IMR-90 (cell line): ENCODE measurements around the gene BCL2. TPM values are rescaled to one million over a fixed set of nuclear protein-coding genes. Genes with fewer than 3 reads are reported as not detected.

Experiments used
- ATAC-seq: fragments of 200-7000 bp; cut with Tn5 transposase; 2 replicates; pipeline ENCODE4 v1.9.1; 2020; ENCODE audit warnings: low read depth, mild to moderate bottlenecking, moderate library complexity
- BruUV-seq: library from RNA; stranded (reverse); fragments of 400-500 nt; replicated peaks from 2 replicates; lab custom pipeline; 2021; lab: Mats Ljungman, UMichigan
- CTCF ChIA-PET: fragments of 300-600 bp; formaldehyde crosslinking; extraction: SDS; loops from one replicate; lab custom pipeline; 2021; ENCODE audit warnings: antibody characterized with exemption; lab: Yijun Ruan, JAX
- POLR2A ChIA-PET: fragments of 300-600 bp; sonication (Branson Sonifier 250); formaldehyde crosslinking; loops from one replicate; lab custom pipeline; 2022; ENCODE audit warnings: antibody characterized with exemption; ENCODE audit not compliant: unreplicated experiment; lab: Charles Lee
- DNase-seq: peaks from one replicate; pipeline ENCODE4 v3.0.0; 2013
- H2AFZ ChIP-seq: replicated peaks from 2 replicates; pipeline ENCODE3; 2013; ENCODE audit warnings: low read length, mild to moderate bottlenecking; ENCODE audit not compliant: poor library complexity
- H2AK5ac ChIP-seq: 2 replicates; pipeline ENCODE4 v1.6.1; 2013; ENCODE audit warnings: low read depth, low read length, inconsistent platforms
- H2AK9ac ChIP-seq: replicated peaks from 2 replicates; pipeline ENCODE3; 2013; ENCODE audit warnings: mild to moderate bottlenecking, low read depth, low read length, moderate library complexity; ENCODE audit not compliant: poor library complexity
- H2BK120ac ChIP-seq: 2 replicates; pipeline ENCODE4 v1.6.1; 2013; ENCODE audit warnings: low read depth, low read length, inconsistent platforms
- H2BK15ac ChIP-seq: 3 replicates; pipeline ENCODE4 v1.6.1; 2013; ENCODE audit warnings: low read depth, low read length, inconsistent platforms
- H2BK20ac ChIP-seq: 2 replicates; pipeline ENCODE4 v1.6.1; 2013; ENCODE audit warnings: low read depth, mild to moderate bottlenecking, inconsistent platforms, low read length, moderate library complexity
- H2BK5ac ChIP-seq: 2 replicates; pipeline ENCODE4 v1.6.1; 2013; ENCODE audit warnings: mild to moderate bottlenecking, low read depth, low read length, inconsistent platforms; ENCODE audit not compliant: poor library complexity, severe bottlenecking
- H3K14ac ChIP-seq: replicated peaks from 2 replicates; pipeline ENCODE4 v1.6.1; 2013; ENCODE audit warnings: low read depth, low read length, inconsistent platforms
- H3K18ac ChIP-seq: 2 replicates; pipeline ENCODE4 v1.6.1; 2013; ENCODE audit warnings: low read depth, low read length, control low read depth
- H3K23ac ChIP-seq: 2 replicates; pipeline ENCODE4 v1.6.1; 2013; ENCODE audit warnings: low read depth, low read length, inconsistent platforms
- H3K27ac ChIP-seq: 2 replicates; pipeline ENCODE4 v1.5.1; 2013; ENCODE audit warnings: mild to moderate bottlenecking, control low read depth, low read length; ENCODE audit not compliant: insufficient read depth
- H3K27me3 ChIP-seq: 2 replicates; pipeline ENCODE4 v1.6.1; 2013; ENCODE audit warnings: low read length; ENCODE audit not compliant: control insufficient read depth, insufficient read depth
- H3K36me3 ChIP-seq: 2 replicates; pipeline ENCODE4 v1.6.1; 2013; ENCODE audit warnings: low read length, mixed read lengths; ENCODE audit not compliant: control insufficient read depth, insufficient read depth
- H3K4ac ChIP-seq: 2 replicates; pipeline ENCODE4 v1.6.1; 2013; ENCODE audit warnings: low read depth, low read length, inconsistent platforms
- H3K4me1 ChIP-seq: 2 replicates; pipeline ENCODE4 v1.6.1; 2013; ENCODE audit warnings: low read length, mixed read lengths; ENCODE audit not compliant: control insufficient read depth, insufficient read depth
- H3K4me2 ChIP-seq: 2 replicates; pipeline ENCODE4 v1.6.1; 2013; ENCODE audit warnings: low read depth, mild to moderate bottlenecking, control low read depth, low read length, moderate library complexity
- H3K4me3 ChIP-seq: 2 replicates; pipeline ENCODE4 v1.5.1; 2013; ENCODE audit warnings: low read depth, mild to moderate bottlenecking, control low read depth, low read length, moderate library complexity; ENCODE audit not compliant: insufficient read depth
- H3K56ac ChIP-seq: 2 replicates; pipeline ENCODE4 v1.6.1; 2013; ENCODE audit warnings: low read length, inconsistent platforms; ENCODE audit not compliant: insufficient read depth; ENCODE audit errors: extremely low read depth
- H3K79me1 ChIP-seq, 2 experiments: 2 replicates each; pipeline ENCODE4 v1.6.1; 2013; ENCODE audit warnings: low read length in 2 of 2, inconsistent platforms in 1 of 2, low read depth in 1 of 2
- H3K9ac ChIP-seq: 2 replicates; pipeline ENCODE4 v1.6.1; 2013; ENCODE audit warnings: low read depth, low read length, control low read depth
- H3K9me1 ChIP-seq: 2 replicates; pipeline ENCODE4 v1.6.1; 2013; ENCODE audit warnings: low read length, inconsistent platforms; ENCODE audit not compliant: insufficient read depth
- H3K9me3 ChIP-seq: 2 replicates; pipeline ENCODE4 v1.6.1; 2013; ENCODE audit warnings: low read length; ENCODE audit not compliant: control insufficient read depth, insufficient read depth
- H4K20me1 ChIP-seq: 2 replicates; pipeline ENCODE4 v1.6.1; 2013; ENCODE audit warnings: low read length, inconsistent platforms; ENCODE audit not compliant: insufficient read depth
- H4K5ac ChIP-seq: 2 replicates; pipeline ENCODE4 v1.6.1; 2013; ENCODE audit warnings: mild to moderate bottlenecking, low read depth, low read length, control low read depth
- H4K8ac ChIP-seq, 2 experiments: 2 replicates each; pipeline ENCODE4 v1.6.1; 2013; ENCODE audit warnings: low read depth in 2 of 2, low read length in 2 of 2, control low read depth in 1 of 2, inconsistent platforms in 1 of 2
- H4K91ac ChIP-seq: 2 replicates; pipeline ENCODE4 v1.6.1; 2013; ENCODE audit warnings: low read depth, low read length, inconsistent platforms; ENCODE audit not compliant: insufficient read depth
- CEBPB ChIP-seq: IDR thresholded peaks from 2 replicates; pipeline ENCODE4 v1.6.1; 2012; ENCODE audit warnings: low read depth, low read length, improper control_type of control experiment
- ELK1 ChIP-seq: fragments of 150-350 bp; IDR thresholded peaks from 2 replicates; pipeline ENCODE4 v1.6.1; 2016; ENCODE audit warnings: low read depth, mild to moderate bottlenecking, low read length, moderate library complexity, borderline replicate concordance
- FOS ChIP-seq: fragments of 150-350 bp; IDR thresholded peaks from 2 replicates; pipeline ENCODE4 v1.6.1; 2016; ENCODE audit warnings: low read depth, low read length
- MXI1 ChIP-seq: IDR thresholded peaks from 2 replicates; pipeline ENCODE4 v1.6.1; 2012; ENCODE audit warnings: low read depth, mild to moderate bottlenecking, low read length, moderate library complexity, borderline replicate concordance
- NFE2L2 ChIP-seq: fragments of 150-350 bp; IDR thresholded peaks from 2 replicates; pipeline ENCODE4 v1.6.1; 2016; ENCODE audit warnings: low read depth, mild to moderate bottlenecking, low read length
- WGBS, 2 experiments: methylation state at CpG; one replicate each; pipeline versions ENCODE4 v1.1.5 to v1.1.7; 2013; ENCODE audit warnings: missing lambda C conversion rate in 2 of 2; ENCODE audit not compliant: insufficient read length in 1 of 2; ENCODE audit errors: extremely low coverage in 2 of 2; 5-methylcytosine and 5-hydroxymethylcytosine counted together
- dilution Hi-C: fragments of 300-500 bp; cut with HindIII; formaldehyde crosslinking; loops from one replicate; pipeline ENCODE4 v1.14.3; 2018; ENCODE audit warnings: low sequenced_read_pairs; ENCODE audit not compliant: unreplicated experiment
- in situ Hi-C: fragments of 300-500 bp; cut with MboI; formaldehyde crosslinking; loops from 3 replicates; pipeline ENCODE4 v1.14.3; 2019; ENCODE audit warnings: low sequenced_read_pairs, inconsistent platforms, mixed read lengths
- intact Hi-C: fragments of 100-400 bp; cut with micrococcal nuclease; formaldehyde crosslinking; loops from 2 replicates; pipeline ENCODE4 v1.10.0; 2022
- polyA plus RNA-seq, 3 experiments: library from polyadenylated mRNA; depleted of rRNA; stranded (reverse); fragments of >200 nt; gene quantifications; 2 replicates each; pipeline ENCODE4 v1.2.3, GENCODE V29; 2012; ENCODE audit warnings: low replicate concordance in 1 of 3
- total RNA-seq: library from RNA; depleted of rRNA; stranded (reverse); fragments of >200 nt; gene quantifications from 2 replicates; pipeline ENCODE4 v1.2.3, GENCODE V29; 2012

BCL2 gene
- total and polyA plus RNA-seq, 2 of the 4 experiments (the other 2 are of a cell fraction) = 0.24 to 0.54 TPM

- no peaks in the 10 kb centered on the region for H3K4me1 ChIP-seq
- H3K14ac ChIP-seq = no peak overlapping the region
- no peak overlapping the region for H3K56ac ChIP-seq
- H3K23ac ChIP-seq = no peak overlapping the region
- H3K4me2 ChIP-seq = no peak overlapping the region
- DNase-seq (no peak), ATAC-seq (no peak)
- H3K9me3 ChIP-seq = no peaks in the 10 kb centered on the region
- no peak overlapping the region for H3K4ac ChIP-seq
- intact Hi-C loops = no loop called here
- no CpG with 5 or more reads among the region's 7 CpGs for WGBS, 2 experiments
- no peak overlapping the region for H2BK20ac ChIP-seq
- H2BK120ac ChIP-seq = no peak overlapping the region
- H3K18ac ChIP-seq = no peak overlapping the region
- no peak overlapping the region for H4K5ac ChIP-seq
- no peak overlapping the region for H3K4me3 ChIP-seq
- H3K9me1 ChIP-seq = no peaks in the 10 kb centered on the region
- no peak overlapping the region for H4K91ac ChIP-seq
- ChIA-PET POLR2A (interaction anchor here (0.7 to 1.2 kb wide), 2 partner anchors 10 to 25 kb away, joined by 4 to 11 read pairs; no protein-coding TSS in a partner anchor), CTCF (no interaction called here)
- H3K27ac ChIP-seq = no peak overlapping the region
- no peak overlapping the region for H2BK5ac ChIP-seq
- no peak overlapping the region for H2AK9ac ChIP-seq
- H3K79me1 ChIP-seq = peaks cover 6 to 13% of the 10 kb centered on the region in 2 experiments; a peak in 2 of 4 replicates
- no peak overlapping the region for H2AK5ac ChIP-seq
- no TSS peak for BruUV-seq
- H3K36me3 ChIP-seq = peaks cover 51% of the 10 kb centered on the region
- no peak overlapping the region for H3K9ac ChIP-seq
- H2BK15ac ChIP-seq = no peak overlapping the region
- in situ Hi-C loops = no loop called here
- H2AFZ ChIP-seq = no peak overlapping the region
- no peaks in the 10 kb centered on the region; the same call in 1 of the 2 replicates for H4K20me1 ChIP-seq
- TF ChIP-seq ELK1 (no peak), MXI1 (no peak), FOS (no peak), CEBPB (no peak), NFE2L2 (no peak)
- dilution Hi-C loops = no loop called here
- no peaks in the 10 kb centered on the region for H3K27me3 ChIP-seq
- H4K8ac ChIP-seq = no peak overlapping the region
Observed at GRCh38 chr18:63356272-63356896, 36.8 kb upstream of the BCL2 start.
